H4 (cell line): Measurements from ENCODE around the gene AGAP1. TPM values are rescaled to one million over a fixed set of nuclear protein-coding genes. Genes with fewer than 3 reads are reported as not detected.

Experiments
- DNase-seq: peaks from one replicate; pipeline ENCODE4 v3.0.0-alpha.2; 2015; ENCODE audit warnings: low spot score
- total RNA-seq: library from RNA; depleted of rRNA; stranded (reverse); fragments of >200 nt; shearing (Covaris generic); gene quantifications from 2 replicates; pipeline ENCODE4 v1.2.3, GENCODE V29; 2014

AGAP1 gene
- total RNA-seq, 1 experiment from 2014 or later = 7.0 TPM

- DNase-seq = no peak
These were observed 144.1 kb downstream of the AGAP1 start for GRCh38 chr2:235637896-235638295.

DNA sequence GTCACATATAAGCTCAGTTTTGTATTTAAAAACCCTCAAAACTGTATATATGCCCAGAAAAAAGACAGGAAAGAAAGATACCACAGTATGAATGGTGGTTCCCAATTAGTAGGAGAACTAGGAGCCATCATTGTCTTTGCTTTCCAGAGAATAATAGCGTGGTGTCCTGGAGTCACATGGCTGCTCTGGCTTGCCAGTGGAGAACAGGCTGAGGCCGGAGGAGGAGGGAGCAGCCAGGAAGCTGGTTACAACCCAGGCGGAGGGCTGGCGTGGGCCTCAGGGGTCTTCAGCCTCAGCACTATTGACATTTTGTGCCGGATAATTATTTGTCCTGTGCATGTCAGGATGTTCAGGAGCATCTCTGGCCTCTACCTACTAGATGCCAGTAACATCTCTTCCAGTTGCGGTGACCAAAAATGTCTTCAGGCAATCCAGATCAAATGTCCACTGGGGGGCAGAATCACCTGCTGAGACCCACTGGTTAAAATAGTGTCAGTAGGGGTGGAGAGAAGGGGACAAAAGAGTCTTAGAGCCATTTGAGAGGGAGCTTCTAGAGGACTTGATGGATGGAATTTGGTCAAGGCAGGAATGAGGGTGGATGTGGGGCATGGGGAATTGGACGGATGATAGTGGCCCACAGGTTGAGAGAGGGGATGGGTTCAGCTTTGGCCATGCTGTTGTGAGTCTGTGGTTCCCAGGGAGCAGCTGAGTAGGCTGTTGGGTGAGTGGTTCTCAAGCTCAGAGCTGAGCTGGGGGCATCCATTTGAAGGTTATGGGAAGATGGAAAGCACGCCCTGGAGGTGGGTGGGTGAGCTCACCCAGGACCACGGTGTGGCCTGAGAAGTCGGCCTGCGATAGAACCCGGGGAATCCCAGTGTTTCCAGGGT lies 144.9 kb downstream of the AGAP1 start:
- no peak for DNase-seq

- DNase-seq = peak; percentile 77
These were observed 145.6 kb downstream of the AGAP1 start for GRCh38 chr2:235639428-235639773.

- no peak for DNase-seq
These were observed 146.0 kb downstream of the AGAP1 start for GRCh38 chr2:235639885-235640284.

GRCh38 chr2:235640377-235640776 lies 146.5 kb downstream of the AGAP1 start:
- DNase-seq = no peak

- no peak for DNase-seq
These were observed 147.3 kb downstream of the AGAP1 start for GRCh38 chr2:235640926-235641723.

DNA sequence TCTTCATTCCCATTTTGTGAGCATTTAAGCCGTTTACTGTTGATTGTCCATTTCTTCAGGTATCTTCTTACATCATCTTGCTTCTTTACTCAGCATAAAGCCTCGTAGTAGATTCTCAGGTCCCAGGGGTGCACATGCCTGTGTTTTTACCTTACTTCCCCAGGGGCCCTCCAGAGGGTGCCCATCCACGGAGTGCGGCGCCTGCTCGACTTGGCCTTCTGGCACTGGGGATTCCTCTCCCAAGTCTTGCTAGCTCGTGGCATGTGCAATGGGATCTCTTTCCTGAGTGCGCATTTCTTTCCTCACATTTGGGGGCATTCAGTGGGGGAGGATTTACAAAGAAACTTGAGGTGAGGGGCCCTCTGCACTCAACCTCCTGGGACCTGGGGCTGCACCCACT lies 148.1 kb downstream of the AGAP1 start:
- no peak for DNase-seq

DNA sequence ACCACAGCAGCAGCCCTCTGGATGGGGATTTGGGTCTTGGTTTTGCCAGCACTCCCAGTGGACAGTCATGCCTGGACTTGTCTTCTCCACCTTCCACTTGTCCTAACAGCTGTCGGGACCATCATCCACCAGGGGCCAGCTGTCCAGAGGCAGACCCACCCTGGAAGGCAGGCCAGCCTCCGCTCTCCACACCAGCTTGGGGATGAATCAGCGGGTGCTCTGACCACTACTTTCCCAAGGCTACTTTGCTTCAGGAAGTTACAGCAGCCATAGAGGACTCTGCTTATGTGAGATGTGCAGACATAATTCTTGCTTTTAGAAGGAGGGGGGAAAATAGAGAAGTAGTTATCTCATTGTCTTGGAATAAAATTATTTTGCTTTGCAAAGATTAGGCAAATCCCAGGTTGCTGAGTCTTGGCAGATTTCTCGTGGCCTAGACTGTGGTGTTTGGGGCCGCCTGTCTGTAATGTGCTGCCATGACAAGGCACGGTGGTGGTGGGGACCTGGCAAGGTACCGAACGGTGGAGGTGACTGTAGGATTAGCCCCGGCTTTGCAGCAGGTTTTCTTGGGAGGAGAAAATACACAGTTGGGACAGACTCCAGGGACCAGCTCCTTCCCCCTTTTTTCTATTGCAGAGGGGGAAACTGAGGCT lies 148.7 kb downstream of the AGAP1 start:
- DNase-seq = no peak

DNA sequence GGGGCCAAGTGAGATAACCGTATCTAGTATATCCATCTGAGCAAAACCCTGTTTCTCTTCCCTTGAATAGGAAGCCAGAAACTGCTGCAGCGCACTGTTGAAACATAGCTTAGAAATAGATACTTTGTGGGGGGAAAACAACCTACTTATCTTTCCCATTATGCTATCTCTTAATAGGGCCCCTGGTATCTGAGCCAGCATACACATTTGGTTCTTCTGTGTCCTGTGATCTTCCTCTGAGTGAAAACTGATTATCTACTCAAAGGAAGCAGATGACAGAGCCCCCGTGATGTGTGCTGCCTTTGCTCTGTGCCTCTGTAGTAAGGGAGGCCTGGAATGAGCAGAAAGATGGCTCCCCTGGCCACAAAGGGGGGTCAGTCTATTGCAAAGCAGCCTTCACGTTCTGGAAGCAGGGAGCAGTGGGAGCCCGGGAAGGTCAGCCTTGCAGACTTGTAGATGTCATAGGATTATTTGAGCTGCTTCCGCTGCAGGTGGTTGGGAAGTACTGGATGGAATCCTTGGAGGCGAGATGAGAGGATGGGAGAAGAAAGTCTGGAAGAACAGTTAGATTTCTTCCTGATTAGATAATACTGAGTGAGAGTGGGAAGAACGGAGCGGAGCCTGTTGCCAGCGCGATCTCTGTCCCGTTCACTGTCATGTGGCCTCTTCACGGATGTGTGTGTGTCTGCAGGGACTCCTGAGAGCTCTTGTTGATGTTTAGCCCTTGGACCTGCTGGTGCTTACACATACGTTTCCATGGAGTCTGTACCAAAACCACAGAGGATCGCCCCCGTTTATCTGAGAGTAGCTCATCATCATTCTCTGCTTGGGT lies 150.1 kb downstream of the AGAP1 start:
- DNase-seq = no peak

DNA sequence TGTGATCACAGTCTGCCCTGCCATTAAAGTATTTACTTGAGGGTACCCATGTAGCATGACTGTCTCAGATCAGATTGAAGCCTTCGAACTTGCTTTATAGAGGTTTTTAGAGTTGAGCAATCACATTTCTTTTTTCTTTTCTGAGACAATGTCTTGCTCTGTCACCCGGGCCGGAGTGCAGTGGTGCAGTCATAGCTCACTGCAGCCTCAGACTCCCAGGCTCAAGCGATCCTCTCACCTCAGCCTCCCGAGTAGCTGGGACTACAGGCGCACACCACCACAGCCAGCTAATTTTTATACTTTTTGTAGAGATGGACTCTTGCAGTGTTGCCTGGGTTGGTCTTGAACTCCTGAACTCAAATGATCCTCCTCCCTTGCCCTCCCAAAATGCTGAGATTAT lies 153.4 kb downstream of the AGAP1 start:
- no peak for DNase-seq

DNA sequence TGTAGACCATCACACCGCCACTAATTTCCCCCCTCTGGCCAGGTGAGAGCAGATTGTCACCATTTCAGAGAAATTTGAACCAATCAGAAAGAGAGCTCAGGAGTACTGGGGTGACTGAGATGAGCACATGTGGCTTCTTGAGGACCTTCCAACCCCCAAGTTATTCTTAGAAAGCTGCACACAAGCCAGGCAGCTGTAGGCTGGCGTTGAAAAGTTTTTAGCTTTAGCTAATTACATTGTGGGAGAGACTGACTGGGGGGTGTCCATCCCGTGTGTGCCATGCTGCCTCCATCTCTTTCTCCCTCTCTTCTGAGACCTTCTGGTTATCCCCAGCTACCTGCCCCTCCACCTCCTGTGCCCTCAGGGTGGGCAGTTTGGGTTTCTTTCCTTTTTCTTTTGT lies 154.0 kb downstream of the AGAP1 start:
- DNase-seq = no peak

DNA sequence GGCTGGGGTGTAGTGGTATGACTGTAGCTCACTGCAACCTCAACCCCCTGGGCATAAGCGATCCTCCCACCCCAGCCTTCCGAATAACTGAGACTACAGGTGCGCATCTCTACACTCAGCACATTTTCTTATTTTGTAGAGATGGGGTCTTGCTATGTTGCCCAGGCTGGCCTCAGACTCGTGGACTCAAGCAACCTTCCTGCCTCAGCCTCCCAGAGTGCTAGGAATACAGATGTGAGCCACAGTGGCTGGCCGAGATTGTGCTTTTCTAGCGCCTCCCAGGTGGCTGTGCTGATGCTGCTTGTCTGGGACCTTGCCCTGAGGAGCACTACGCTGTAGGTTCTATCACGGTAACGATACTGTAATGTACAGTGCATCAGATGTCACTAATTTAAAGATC lies 155.6 kb downstream of the AGAP1 start:
- DNase-seq = no peak

GRCh38 chr2:235651643-235652042 lies 157.8 kb downstream of the AGAP1 start:
- no peak for DNase-seq

DNA sequence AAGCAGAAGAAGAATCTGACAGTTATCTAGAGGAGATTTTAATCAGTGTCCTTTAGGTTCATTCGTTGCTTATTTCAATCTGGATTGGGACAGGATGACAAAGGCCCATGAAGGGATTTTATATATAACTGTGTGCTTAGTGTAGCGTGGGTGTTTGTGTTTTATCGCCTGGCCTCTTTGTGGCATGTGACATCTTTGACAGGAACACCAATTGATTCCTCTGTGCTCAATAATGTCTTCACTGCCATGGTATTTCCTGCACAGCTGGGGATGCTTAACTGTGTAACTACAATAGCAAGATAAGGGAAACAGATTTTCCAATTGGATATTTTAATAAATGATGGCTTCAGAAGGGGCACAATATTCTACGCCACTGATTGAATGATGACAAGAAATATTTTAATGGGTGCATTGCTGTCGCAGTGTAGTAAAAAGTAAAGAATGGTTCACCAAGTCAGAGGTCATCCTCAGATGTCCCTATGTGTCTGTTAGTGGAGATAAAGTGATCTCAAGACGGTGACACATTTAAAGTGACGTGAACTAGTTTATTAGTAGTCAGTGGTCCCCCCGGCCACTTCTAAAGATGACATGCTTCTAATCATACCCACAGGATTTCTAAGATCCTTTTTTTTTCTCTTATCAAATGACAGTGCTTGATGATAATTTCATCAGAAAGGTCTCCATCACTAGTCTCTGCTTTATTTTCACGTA lies 160.4 kb downstream of the AGAP1 start:
- DNase-seq = no peak

DNA sequence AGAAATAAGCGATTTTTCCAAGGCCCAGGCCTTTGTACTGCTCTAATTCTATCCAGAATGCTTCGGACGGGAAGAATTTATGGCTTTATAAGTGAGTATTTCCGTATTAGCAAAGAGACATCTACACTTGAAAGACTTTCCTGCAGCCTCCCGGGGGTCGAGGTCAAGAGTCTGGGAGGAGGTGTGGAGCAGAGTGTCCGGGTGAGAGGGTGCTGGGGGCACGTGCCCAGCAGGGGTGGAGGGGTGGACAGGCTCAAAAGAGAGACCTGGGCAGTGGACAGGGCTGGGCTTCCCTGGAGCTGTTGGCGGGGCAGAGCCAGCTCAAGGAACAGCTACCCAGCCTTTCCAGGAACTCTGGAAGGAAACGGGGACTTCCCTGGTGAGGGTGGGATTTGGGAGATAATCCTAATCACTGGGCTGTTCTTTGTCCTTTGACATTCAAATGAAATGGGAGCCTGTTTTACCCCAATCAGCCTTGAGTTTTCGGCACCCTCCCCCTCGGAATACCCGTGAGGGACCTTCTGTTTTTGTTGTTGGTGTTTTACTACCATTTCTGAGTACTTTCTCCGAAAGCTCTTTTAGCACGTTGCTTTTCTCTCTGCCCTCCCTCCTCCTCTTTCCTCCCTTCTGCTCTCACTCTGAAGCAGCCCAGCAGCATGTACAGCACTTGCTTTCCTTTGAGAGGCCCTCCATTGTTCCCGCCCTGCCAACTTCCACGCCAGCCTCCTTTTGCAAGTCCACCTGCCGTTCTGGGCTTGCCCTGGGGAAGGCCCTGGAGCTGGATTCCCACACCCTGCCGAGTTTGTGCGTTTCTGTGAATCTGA lies 164.7 kb downstream of the AGAP1 start:
- DNase-seq = no peak

DNA sequence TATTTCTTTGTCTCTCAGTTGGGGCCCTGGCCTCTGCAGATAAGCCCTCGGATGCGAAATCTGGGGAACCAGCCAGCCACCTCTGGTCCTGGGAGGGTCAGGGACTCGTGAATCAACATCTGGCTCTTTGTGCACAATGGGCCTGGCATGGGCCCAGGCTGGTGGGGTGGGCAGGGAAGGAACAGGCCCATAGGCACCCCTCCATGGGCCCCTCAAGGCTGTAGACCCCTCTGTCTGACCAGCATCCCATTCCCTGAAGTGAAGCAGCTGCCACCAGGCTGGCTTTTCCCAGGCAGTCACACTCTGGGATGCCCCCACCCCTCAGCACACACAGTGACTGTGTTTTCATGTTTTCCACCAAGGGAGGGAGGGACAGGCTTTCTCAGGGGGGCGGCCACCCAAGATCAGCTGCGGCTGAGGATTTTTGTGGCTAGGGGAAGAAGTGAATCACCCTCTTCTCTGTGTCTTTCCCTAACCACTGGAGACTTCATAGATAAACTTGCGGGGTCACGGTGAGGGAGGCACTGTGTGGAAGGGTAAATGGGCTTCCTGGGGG lies 166.0 kb downstream of the AGAP1 start:
- peak; percentile 83 for DNase-seq

- DNase-seq = no peak
These were observed 166.7 kb downstream of the AGAP1 start for GRCh38 chr2:235660484-235661082.

DNA sequence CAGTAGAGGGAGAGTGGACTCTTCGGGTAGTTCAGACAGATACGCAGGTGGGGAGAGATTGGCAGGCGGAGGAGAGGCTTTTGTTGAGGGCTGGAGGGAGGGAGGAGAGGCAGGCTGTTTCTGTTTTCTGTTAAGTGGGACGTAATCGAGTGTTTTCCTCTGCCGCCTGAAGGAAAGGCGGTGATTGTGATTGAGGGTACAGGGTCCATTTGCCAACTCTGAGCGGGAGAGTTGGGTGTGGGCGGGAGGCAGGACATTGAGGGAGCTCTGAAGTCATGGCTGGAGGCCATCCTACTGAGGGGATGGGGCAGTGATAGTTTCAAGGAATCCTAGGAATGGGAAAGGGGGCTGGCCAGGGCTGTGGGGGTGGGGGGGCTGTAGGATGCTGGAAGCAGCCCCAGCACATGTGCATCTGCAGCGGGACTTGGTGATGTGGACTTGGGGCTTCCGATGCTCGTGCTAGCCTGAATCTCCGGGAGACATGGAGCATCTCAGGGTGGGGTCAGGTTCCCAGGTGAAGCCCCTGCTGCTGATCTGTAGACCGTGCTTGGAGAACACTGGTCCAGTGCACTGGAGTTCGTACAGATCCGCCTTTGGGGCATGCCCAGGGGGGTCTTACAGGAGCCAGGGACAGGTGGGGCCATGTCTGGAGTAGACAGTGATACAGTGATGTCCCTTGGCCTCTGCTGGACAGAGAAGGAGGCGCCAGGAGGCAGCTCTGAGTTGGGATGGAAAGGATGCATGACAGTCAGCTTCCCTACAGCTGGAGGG lies 167.5 kb downstream of the AGAP1 start:
- no peak for DNase-seq

GRCh38 chr2:235661952-235662351 lies 168.1 kb downstream of the AGAP1 start:
- no peak for DNase-seq
